Fibroblast of lung (primary cell): ENCODE results near the gene NUDC. TPM values are rescaled to one million over a fixed set of nuclear protein-coding genes. Genes with fewer than 3 reads are reported as not detected.

Experiments used
- DNase-seq, 2 donors: peaks; one replicate each; pipeline versions ENCODE4 v3.0.0 to v3.0.0-alpha.2; 2010; ENCODE audit warnings: low read depth in 2 of 2
- H2AFZ ChIP-seq: 2 replicates; pipeline ENCODE4 v1.5.1; 2012; ENCODE audit warnings: low read length, control low read depth, inconsistent platforms
- H3K27ac ChIP-seq: 2 replicates; pipeline ENCODE4 v1.5.1; 2011; ENCODE audit warnings: low read length, control low read depth; ENCODE audit not compliant: insufficient read depth
- H3K27me3 ChIP-seq: 2 replicates; pipeline ENCODE4 v1.5.1; 2011; ENCODE audit warnings: mild to moderate bottlenecking, low read length; ENCODE audit not compliant: control insufficient read depth, insufficient read depth
- H3K36me3 ChIP-seq: 2 replicates; pipeline ENCODE4 v1.5.1; 2011; ENCODE audit warnings: low read length; ENCODE audit not compliant: control insufficient read depth, insufficient read depth
- H3K4me1 ChIP-seq: 2 replicates; pipeline ENCODE4 v1.5.1; 2011; ENCODE audit warnings: low read length; ENCODE audit not compliant: control insufficient read depth, insufficient read depth; ENCODE audit errors: extremely low read depth
- H3K4me2 ChIP-seq: 2 replicates; pipeline ENCODE4 v1.5.1; 2011; ENCODE audit warnings: low read length, control low read depth; ENCODE audit not compliant: insufficient read depth; ENCODE audit errors: extremely low read depth
- H3K4me3 ChIP-seq, 4 experiments: fragments of 200-600 bp in 1 of 4; sonication (generic) in 1 of 4; replicated peaks in 1 of 4; 2 replicates each; pipeline ENCODE4 v1.5.1; 2011 to 2016; ENCODE audit warnings: low read length in 4 of 4, low read depth in 3 of 4, mild to moderate bottlenecking in 3 of 4, control low read depth in 2 of 4, inconsistent platforms in 1 of 4, mixed read lengths in 1 of 4; ENCODE audit not compliant: insufficient read depth in 1 of 4; ENCODE audit errors: control extremely low read depth in 1 of 4
- H3K79me2 ChIP-seq: 2 replicates; pipeline ENCODE4 v1.5.1; 2012; ENCODE audit warnings: mild to moderate bottlenecking, low read length, inconsistent platforms; ENCODE audit not compliant: control insufficient read depth, insufficient read depth
- H3K9ac ChIP-seq: 2 replicates; pipeline ENCODE4 v1.5.1; 2011; ENCODE audit warnings: mild to moderate bottlenecking, low read length, control low read depth; ENCODE audit not compliant: insufficient read depth
- H3K9me3 ChIP-seq: 2 replicates; pipeline ENCODE4 v1.5.1; 2012; ENCODE audit warnings: low read depth, low read length; ENCODE audit not compliant: control insufficient read depth, insufficient read depth
- H4K20me1 ChIP-seq: 2 replicates; pipeline ENCODE4 v1.5.1; 2011; ENCODE audit warnings: low read length; ENCODE audit not compliant: control insufficient read depth, insufficient read depth; ENCODE audit errors: extremely low read depth
- CTCF ChIP-seq, 2 donors: IDR thresholded peaks in 1 of 2; conservative IDR thresholded peaks in 1 of 2; 1 replicate in 1 of 2; 2 replicates in 1 of 2; pipeline ENCODE4 v1.5.1; 2011 to 2012; ENCODE audit warnings: low read length in 2 of 2, control low read depth in 1 of 2, inconsistent platforms in 1 of 2, low read depth in 1 of 2, mild to moderate bottlenecking in 1 of 2
- EZH2 ChIP-seq: IDR thresholded peaks from 2 replicates; pipeline ENCODE4 v1.5.1; 2012; ENCODE audit warnings: low read length, control low read depth, mild to moderate bottlenecking; ENCODE audit errors: missing control alignments
- polyA plus RNA-seq, 2 donors: library from polyadenylated mRNA; depleted of rRNA in 1 of 2; stranded (reverse) in 1 of 2; unstranded in 1 of 2; fragments of >200 nt; gene quantifications; 2 replicates each; pipeline ENCODE4 v1.2.1, GENCODE V29; 2011 to 2012; ENCODE audit warnings: missing spikeins in 1 of 2
- total RNA-seq: library from RNA; depleted of rRNA; stranded (reverse); fragments of >200 nt; gene quantifications from 2 replicates; pipeline ENCODE4 v1.2.1, GENCODE V29; 2014

Gene NUDC
- total and polyA plus RNA-seq, 2 donors (not counting 1 experiment from before 2014, with no cell fraction given) = 21.5 to 41.5 TPM

- H4K20me1 ChIP-seq = no peaks in the 10 kb centered on the region
- peaks cover 21% of the 10 kb centered on the region for H3K36me3 ChIP-seq
- H3K79me2 ChIP-seq = no peaks in the 10 kb centered on the region
Measured at GRCh38 chr1:26882696-26883463, 38.7 kb upstream of the NUDC start.

GRCh38 chr1:26887125-26887524 lies 34.4 kb upstream of the NUDC start:
- H3K27ac ChIP-seq = no peak overlapping the region
- peaks cover 17% of the 10 kb centered on the region for H3K36me3 ChIP-seq
- no peaks in the 10 kb centered on the region for H3K9me3 ChIP-seq
- no peaks in the 10 kb centered on the region for H3K27me3 ChIP-seq
- DNase-seq = peak; percentile 43 to 51
- no peak overlapping the region for H3K4me3 ChIP-seq
- H3K79me2 ChIP-seq = peaks cover 18% of the 10 kb centered on the region
- no peak overlapping the region for H2AFZ ChIP-seq
- no peak overlapping the region for H3K4me2 ChIP-seq
- TF ChIP-seq CTCF (conservative IDR thresholded peaks at IDR 0.05 in 1 of 2, IDR thresholded peaks at IDR 0.05 in 1 of 2; ENCODE audit: low read depth in 1 of 2, low read length in 2 of 2) = peak; percentile 44 to 54
- TF ChIP-seq EZH2 = no peak
- peaks cover 10% of the 10 kb centered on the region for H3K4me1 ChIP-seq
- H3K9ac ChIP-seq = no peak overlapping the region
- H4K20me1 ChIP-seq = no peaks in the 10 kb centered on the region

More at GRCh38 chr1:26882696-26883463, 38.7 kb upstream of the NUDC start:
- H3K4me2 ChIP-seq = no peak overlapping the region
- no peak overlapping the region for H2AFZ ChIP-seq
- H3K9me3 ChIP-seq = no peaks in the 10 kb centered on the region
- no peak for DNase-seq
- no peaks in the 10 kb centered on the region for H3K27me3 ChIP-seq
- H3K27ac ChIP-seq = no peak overlapping the region
- no peak overlapping the region for H3K4me3 ChIP-seq
- no peaks in the 10 kb centered on the region for H3K4me1 ChIP-seq
- H3K9ac ChIP-seq = no peak overlapping the region
- TF ChIP-seq EZH2 = no peak
- TF ChIP-seq CTCF (conservative IDR thresholded peaks at IDR 0.05 in 1 of 2, IDR thresholded peaks at IDR 0.05 in 1 of 2; ENCODE audit: low read depth in 1 of 2, low read length in 2 of 2) = no peak

GRCh38 chr1:26888231-26888630 lies 33.3 kb upstream of the NUDC start:
- no peak for DNase-seq
- peaks cover 17% of the 10 kb centered on the region for H3K36me3 ChIP-seq
- H3K9me3 ChIP-seq = no peaks in the 10 kb centered on the region
- H2AFZ ChIP-seq = no peak overlapping the region
- no peak overlapping the region for H3K4me2 ChIP-seq
- peaks cover 10% of the 10 kb centered on the region for H3K4me1 ChIP-seq
- peaks cover 18% of the 10 kb centered on the region for H3K79me2 ChIP-seq
- no peak overlapping the region for H3K27ac ChIP-seq
- no peak overlapping the region for H3K9ac ChIP-seq
- no peaks in the 10 kb centered on the region for H3K27me3 ChIP-seq
- no peak overlapping the region for H3K4me3 ChIP-seq
- no peaks in the 10 kb centered on the region for H4K20me1 ChIP-seq
- no peak for TF ChIP-seq CTCF (conservative IDR thresholded peaks at IDR 0.05 in 1 of 2, IDR thresholded peaks at IDR 0.05 in 1 of 2; ENCODE audit: low read depth in 1 of 2, low read length in 2 of 2)
- TF ChIP-seq EZH2 = no peak
